Tibial nerve (tissue), 4 donors: Measurements from ENCODE around the gene SOX30.

Experiments used
- CTCF ChIP-seq, 5 experiments: fragments of 200-600 bp in 3 of 5; fragments of 450-650 bp in 2 of 5; sonication (generic) in 3 of 5; IDR thresholded peaks; one replicate each; pipeline ENCODE4 v1.5.1; 2016 to 2019; ENCODE audit warnings: antibody characterized with exemption in 5 of 5, mild to moderate bottlenecking in 3 of 5, moderate library complexity in 2 of 5
- EP300 ChIP-seq, 2 donors: sonication (generic); formaldehyde crosslinking; IDR thresholded peaks; one replicate each; pipeline ENCODE4 v1.6.1; 2017; ENCODE audit warnings: antibody characterized with exemption in 2 of 2, mild to moderate bottlenecking in 1 of 2
- POLR2A ChIP-seq, 2 donors: fragments of 450-650 bp; IDR thresholded peaks; one replicate each; pipeline ENCODE4 v1.6.1; 2017; ENCODE audit warnings: antibody characterized with exemption in 2 of 2, mild to moderate bottlenecking in 2 of 2, moderate library complexity in 2 of 2

- TF ChIP-seq POLR2A (IDR thresholded peaks at IDR 0.05) (no peak), CTCF (IDR thresholded peaks at IDR 0.05) (no peak), EP300 (IDR thresholded peaks at IDR 0.05) (no peak)
These were observed 67.6 kb downstream of the SOX30 start for GRCh38 chr5:157584628-157585027.
